GM19035 (cell line): Measurements from ENCODE around the gene AIF1.

Experiments
- ATAC-seq: cut with Tn5 transposase; IDR thresholded peaks from one replicate; pipeline ENCODE4 v1.9.1; 2021; ENCODE audit not compliant: unreplicated experiment

AIF1 gene

DNA sequence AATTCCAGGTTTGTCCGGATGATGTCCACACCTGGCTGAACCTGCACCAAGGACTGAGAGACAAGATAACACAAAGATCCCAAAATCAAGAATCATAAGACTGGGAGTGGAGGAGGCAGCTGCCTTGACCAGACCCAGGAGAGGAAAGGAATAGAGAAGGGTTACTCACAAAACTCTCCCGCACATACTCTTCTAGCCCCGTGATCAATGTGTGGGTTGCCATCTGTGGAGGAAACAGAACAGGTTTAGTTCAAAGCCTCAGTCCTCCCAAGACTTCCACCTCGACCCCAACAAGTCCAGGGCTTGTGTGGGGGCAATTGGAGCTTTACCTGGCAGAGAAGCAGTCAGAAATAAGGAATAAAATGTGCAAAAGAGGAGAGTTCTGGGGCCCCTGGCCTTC, 26.3 kb downstream of the AIF1 start:
- no peak for ATAC-seq

DNA sequence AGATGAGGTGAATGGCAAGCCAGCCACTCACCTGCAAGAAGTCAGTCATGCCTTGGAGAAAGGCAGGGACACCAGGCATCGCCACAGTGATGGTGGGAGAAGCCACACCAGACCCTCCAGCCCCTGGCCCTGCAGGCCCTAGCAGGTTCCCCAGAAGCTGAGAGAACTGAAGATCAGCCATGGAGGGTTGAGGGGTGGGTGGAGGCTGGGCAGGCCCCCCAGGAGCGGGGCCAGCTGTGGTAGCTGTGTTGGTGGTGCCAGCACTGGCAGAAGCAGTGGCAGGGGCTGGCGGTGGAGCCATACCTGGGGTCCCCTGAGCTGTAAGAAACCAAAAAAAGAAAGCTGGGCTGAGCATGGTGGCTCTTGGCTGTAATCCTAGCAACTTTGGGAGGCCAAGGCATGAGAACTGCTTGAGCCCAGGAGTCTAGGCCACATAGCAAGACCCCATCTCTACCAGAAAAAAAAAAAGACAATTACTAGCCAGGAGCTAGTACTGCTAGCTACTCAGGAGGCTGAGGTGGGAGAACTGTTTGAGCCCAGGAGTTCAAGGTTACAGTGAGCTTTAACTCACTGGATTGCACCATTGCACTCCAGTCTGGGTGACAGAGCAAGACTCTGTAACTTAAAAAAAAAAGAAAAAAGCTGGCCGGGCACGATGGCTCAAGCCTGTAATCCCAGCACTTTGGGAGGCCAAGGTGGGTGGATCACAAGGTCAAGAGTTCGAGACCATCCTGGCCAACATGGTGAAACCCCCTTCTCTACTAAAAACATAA, 27.9 kb downstream of the AIF1 start:
- ATAC-seq, result no peak

DNA sequence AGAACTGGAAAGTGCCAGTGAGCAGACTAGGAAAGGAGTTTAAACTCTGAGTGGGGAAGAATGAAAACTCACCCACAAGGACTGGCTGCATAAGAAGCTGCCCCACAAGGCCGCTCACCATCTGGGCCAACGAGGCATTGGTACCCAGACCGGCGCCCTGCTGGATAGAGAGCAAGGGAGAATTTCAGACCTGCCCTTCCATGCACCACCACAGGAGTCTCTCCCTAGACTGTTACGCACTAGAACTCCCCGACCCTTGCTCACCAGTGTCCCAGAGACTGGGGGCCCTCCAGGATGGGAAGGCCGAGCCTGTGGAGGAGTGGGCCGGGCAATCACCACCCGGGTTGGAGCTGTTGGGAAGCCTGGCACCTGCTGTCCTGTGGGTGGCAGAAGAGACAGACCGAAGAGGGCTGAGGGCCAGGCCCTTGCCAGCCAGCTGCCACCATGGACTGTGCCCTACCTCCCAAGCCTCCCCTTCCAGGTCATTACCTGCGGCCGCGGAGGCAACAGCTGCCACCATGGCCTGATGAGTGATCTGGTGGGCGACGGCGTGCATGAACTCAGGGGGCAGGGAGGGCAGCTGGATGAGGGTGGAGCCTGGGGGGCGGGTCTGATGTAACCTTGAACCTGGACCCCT, 28.9 kb downstream of the AIF1 start:
- ATAC-seq, result no peak

DNA sequence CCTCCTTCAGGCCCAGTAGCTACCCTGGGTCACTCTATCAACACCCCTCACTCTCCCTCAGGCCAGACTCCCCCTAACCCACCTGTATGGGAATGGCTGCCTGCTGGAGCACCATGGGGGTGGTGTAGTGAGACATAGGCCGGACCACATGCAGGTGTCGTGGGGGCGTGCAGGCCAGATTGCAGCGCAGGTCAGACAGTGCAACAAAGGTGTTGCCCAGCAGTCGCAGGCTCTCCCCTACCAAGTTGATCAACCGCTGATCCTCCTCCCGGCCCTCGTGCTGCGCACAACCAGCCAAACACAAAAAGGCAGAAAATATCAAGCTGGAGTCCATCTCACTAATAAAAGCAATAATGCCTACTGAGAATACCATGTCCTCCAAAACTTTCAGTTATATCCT, 30.3 kb downstream of the AIF1 start:
- ATAC-seq, result no peak

DNA sequence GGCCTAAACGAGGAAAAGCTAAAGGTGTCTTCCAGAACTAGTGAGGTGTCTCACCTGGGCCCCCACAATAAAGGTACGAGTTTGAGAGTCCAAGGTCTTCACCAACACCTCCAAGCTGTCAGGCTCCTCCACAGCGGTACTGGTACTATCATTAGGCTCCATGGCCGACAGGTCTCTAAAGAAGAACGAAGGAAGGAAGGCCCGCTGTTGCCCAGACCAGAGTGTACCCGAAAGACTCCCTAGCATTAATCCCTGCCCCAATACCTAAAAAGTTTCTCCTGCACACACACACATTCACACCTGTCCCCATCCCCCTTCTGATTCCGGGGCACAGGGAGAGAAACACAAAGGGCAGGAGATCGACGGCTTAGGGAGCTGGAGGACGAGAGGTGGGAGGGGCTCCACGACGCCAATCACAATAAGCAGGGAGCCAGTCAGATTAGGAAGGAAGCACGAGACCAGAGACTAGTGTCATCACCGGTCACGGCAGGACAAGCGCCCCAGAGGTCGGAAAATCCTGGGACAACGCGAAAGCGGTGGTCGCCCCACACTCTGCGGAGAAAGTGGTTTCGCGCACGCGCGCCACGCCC, 36.7 kb downstream of the AIF1 start:
- peak; percentile 19 for ATAC-seq

DNA sequence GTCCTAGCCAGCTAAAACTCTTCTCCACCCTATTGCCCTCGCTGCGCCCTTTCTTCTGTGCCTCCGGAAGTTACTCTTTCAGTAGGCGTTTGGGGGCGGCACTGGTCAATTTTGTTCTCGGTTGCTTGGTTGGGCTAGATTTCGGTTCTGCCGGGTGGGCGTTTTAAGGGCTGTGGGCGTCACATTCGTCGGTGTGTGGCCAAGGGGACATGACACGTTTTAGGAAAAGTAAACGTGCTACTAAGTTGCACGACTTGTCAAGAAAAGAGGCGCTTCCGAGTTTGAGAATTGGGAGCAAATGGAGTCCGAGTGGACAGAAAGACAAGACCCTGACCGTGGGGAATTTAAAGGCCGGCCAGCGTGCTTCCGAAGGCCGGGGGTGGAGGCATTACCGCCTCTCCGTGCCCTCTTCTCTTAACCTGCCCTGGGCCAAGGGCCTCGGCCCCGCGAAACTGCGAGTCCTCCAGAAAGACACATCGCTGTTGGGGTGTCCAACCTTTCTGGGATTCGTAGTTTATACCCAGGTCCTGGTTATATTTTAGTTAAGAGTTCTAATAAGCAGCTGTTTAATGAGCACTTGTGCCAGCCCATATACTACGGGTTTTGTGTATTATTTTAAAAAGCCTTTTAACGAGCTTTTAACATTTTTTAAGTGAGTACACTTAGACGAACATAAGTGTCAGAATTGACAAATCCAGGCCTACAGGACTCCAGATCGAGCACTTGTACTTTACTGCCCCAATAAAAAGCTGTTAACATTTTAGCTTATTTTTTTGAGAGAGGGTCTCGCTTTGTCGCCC, 38.1 kb downstream of the AIF1 start:
- ATAC-seq, result peak; percentile 59

DNA sequence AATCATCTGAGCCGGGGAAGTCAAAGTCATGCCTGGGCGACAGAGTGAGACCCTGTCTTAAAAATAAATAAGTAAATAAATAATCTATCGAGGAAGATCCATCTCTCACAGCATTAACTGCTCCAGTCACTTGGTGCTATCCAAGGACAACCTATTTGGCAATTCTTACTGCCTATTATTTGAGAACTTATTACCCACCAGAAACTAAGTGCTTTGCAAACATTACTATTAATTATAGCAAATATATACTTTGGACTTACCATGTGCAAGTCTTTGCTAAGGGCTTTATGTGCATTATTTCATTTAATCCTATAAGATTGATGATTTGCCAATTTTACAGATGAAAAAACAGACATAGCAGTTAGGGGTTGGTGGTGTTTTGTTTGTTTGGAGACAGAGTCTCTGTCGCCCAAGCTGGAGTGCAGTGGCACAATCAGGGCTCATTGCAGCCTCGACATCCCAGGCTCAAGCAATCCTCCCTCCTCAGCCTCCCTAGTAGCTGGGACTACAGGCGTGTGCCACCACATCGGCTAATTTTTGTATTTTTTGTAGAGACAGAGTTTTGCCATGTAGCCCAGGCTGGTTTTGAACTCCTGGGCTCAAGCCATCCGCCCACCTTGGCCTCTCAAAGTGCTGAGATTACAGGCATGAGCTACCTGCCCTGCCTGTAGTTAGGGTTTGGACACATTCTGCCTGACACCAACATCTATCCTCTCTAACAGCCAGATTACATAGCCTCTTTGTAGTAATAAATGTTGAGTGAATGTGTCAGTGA, 39.7 kb downstream of the AIF1 start:
- ATAC-seq, result no peak

DNA sequence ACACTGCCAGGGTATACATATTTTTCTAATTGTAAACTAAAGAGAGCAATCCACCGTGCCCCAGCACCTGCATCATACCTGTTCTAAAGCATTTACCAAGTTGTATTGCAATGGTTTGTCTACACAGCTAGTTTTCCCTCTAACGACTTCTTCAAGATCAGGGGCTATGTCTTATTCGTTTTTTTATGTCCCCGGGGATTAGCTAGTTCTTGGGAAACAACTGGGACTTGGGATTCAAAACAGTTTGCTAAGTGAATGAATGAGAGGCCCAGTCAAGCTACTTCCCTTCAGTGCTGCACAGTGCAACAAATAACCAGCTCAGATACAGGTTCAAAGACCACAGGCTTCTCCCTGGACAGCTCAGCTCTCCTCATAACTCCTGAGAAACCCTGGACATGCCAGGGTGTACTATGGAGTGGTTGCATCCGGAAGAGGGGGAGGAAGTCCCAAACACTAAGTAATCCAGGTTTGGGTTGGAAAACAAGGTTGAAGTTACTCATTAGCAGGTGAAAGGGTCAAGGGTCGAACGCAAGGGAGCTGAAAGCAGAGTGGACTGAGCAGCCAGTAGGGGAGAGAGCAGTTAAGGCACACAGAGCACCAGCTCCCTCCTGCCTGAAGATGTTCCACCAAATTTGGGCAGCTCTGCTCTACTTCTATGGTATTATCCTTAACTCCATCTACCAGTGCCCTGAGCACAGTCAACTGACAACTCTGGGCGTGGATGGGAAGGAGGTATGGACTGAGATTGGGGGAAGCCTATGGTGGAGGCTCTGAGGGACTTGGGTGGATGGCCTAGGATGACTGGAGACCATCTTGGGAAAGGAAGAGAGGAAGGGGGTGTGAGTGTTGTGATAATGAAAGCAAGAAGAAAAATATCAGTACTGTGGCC, 40.6 kb downstream of the AIF1 start, which contains the start of gene APOM:
APOM (plus strand) TSS at position 546 of the 889 bp plus-strand sequence; CDS start at position 619, 73 bp downstream.
- no peak for ATAC-seq

DNA sequence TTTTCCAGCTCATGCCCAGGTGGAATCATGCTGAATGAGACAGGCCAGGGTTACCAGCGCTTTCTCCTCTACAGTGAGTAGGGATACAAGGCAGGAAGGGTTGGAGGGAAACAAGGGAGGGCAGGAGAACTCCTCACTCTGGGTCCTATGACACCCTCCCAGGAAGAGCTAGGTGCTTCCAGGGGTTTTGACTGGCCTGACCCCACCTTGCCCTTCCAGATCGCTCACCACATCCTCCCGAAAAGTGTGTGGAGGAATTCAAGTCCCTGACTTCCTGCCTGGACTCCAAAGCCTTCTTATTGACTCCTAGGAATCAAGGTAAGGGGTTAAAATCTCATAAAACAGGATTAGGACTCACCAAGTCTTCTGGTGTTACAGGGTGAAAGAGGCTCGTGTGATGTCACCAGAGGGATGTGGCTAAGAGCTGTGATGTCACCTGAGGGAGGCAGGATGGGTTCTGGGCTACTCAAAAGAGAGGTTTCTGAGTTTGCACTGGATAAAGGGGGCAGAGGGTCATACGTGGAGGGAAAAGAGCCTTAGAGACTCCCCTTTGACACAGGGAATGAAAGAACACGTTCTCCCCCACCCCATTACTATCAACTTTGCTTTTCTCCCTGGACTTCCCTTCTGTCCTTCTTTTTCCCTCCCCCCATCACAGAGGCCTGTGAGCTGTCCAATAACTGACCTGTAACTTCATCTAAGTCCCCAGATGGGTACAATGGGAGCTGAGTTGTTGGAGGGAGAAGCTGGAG, 42.5 kb downstream of the AIF1 start:
- ATAC-seq, result no peak

DNA sequence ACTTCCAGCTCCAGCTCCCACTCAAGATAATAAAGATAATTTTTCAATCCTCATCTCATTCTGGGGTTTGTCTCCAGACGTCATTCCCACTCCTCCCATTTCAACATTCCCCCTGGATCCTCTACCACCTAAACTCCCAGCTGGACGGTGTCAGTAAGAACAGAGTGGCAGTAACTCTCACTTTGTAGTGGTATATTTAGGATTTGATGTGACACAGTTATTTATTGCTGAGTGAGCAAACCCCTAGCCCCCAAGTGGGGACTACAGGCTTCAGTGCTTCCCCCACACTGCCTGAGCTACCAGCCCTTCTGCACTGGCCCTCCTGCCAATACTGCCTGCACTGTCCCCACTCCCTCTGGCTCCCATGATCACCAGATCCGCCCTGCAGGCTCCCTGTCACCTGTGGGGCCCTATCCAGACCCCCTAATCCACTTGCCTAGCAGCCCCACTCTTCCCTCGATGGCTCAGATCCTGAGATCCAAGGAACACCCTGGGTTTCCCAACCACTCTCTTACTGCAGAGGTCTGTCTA, 43.2 kb downstream of the AIF1 start:
- ATAC-seq, result no peak

DNA sequence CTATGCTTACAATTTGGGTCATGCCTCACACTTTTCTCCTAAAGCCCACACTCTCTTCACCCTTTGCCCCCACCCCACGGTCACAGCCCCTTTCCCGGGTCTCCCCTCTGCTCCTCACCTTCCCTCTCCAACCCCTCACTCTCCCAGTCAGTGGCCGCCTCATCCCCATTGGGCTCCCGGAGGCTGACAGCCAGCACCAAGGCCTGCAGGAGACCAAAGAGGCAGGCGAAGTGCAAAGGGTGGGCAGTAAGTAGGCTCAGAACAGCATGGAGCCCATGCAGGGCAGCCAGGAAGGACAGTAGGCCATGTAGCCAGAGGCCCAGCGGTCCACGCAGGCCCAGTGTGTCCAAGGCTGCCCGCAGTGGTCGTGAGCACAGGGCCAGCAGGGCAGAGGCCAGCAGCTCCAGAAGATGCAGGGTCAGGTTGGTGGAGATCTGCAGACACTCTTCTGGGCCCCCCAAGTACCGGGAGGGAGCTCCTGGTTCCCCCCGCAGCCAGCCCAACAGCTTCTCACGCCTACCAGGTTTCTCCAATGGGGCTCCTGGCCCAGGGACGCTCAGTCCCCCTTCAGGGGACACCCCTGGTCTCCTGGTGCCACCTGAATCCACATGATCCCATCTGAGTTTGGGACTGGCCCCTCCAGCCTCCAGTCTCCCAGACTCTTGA, 44.1 kb downstream of the AIF1 start:
- no peak for ATAC-seq

DNA sequence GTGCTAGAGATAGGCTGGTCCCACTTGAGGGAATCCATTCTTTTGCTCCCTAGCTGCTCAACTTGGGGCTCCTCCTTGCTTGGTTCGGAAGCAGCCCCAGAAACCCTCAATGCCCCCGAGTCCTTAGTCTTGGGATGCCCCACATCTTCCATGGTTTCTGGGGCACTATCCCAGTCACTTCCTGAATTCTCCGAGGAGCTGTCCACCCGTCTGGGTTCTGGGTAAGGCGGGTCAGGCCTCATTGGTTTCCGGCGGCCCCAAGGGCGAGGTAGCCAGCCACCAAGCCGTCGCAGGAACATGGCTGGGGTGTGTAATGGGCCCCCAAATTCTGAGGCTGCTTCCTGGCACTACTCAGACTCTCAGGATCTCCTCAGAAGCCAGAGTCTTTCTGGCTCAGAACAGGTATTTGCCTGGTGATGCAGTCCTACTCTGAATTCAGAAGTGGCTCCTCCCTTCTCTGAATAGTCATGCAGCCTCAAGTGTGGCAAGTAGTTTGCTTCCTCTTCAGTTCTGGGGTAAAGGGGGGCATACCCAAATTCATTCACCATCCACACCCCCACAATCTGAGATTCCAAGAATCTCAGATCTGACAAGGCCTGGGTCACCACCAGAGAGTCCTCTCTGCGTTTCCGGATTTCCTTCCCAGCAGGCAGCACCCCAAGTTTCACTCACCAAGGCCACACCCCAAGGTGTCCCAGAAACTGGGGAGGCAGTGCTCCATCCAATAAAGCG, 44.8 kb downstream of the AIF1 start:
- peak; percentile 9 for ATAC-seq

DNA sequence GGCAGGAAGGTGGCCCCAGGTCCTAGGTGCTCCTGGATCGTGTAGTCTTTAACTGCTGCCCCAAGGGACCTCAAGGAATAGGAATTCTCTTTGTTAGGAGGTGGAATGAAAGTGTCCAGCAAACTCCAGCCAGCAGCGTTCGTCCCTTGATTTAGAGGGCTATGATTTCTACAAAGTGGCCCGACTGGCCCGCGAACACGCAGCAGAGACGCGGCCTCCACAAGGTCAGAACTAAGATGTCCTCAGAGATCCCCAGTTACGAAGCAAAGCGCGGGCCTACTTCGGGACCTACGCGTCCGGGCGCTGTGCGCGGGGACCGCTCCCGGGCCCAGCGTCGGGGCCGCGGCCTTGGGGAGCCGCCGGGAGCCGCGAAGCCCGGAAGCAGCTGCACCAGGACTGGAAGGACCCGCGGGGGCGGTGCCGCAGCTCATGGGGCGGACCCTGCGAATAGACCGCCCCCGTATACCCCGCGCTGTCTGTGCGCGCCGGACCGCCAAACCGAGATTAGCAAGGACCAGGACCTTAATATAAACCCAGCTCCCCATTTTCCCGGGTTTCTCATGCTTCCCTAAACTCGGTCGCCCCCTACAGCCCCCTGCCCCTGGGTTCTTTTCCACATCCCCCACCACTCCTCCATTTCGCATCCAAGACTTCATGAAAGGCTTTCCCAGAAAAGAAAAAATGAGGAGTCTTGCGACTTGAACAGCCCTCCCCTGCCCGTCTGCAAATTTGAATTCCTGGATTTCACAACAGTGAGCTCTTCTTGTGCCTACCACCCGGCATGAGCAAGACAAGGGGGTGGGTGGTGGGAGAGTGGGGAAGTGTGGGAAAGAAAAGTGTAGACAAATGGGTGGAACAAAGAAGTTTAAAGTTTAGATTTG, 45.6 kb downstream of the AIF1 start, which contains the start of gene C6orf47:
C6orf47 (minus strand) TSS at position 398 of the 881 bp plus-strand sequence. CDS start 831 bp downstream, outside the sequence.
- peak; percentile 44 for ATAC-seq

DNA sequence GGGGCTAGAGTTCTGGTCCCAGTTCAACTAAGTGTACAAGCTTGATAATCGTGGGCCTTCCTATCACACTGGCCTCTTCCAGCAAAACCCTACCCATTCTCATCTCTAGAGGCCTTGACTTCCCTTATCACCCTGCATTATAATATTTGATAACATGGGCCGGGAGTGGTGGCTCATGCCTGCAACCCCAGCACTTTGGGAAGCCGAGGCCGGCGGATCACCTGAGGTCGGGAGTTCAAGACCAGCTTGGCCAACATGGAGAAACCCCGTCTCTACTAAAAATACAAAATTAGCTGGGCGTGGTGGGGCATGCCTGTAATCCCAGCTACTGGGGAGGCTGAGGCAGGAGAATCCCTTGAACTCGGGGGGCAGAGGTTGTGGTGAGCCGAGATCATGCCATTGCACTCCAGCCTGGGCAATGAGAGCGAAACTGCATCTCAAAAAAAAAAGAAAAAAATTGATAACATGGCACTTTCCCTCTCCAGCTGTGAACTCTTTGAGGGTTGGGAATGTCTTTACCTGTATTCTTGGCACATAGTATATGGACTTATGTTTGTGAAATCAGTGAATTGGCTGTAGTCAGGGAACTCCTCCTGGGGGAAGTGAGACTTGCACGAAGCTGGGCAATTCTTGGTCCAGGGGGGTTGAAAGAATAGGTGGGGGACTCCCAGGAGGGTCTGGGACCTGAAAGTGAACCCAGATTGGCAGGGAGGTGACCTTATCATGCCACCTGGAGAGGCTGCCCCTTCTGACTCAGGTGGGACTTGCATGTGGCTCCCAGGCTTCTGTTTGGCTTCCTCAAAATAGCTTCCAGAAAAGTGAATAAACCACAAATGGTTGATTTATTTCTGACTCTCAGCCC, 46.5 kb downstream of the AIF1 start:
- ATAC-seq, result no peak

DNA sequence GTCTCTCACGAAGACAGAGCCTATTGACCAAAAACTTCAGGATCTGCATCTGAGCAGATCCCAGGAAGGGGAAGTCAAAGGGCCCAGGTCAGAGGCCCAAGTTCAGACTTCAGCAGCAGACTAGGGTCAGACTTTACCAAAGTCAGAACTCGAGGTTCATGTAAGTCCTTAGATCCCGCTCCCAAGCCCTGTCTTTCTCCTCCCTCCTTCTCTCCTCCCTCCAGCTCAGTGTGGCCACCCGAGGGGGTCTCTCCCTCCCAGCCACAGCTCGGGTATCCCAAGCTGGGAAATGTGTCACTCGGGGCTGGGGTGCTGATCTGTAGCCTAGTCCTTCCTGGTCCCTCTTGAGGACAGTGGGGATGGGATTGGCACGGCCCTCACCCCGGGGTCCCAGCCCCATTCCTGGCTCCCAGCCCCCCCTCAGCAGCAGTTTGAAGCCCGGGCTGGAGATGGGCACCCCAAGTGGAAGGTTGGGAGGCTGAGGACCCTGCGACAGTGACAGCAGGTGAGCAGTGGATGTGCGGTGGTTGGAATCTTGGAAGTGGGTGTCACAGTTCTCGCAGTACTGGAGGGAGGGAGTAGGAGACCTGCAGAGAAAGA, 47.2 kb downstream of the AIF1 start:
- ATAC-seq, result no peak
